ENCODE measurements around the gene TCERG1L.

The TCERG1L gene

DNA sequence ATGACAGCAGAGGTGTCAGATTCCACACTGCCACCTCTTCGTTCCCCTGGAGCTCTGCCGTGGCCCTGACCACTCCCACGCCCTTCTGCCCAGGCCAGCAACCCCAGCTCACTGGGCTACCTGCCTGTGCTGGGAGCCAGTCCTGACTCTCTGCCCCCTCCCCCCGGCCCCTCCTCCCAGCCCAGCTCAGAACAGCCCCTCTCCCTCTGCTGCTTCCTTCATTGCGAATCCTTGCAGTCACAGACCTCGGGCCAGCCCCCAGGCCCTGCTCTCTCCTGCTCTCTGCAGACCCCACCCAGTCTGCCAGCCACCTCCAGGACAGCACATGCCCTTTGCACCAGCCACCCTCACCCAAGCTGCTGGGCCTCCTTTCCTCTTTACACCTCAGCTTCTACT is 60.4 kb downstream of the TCERG1L start:
- H3K9me3 ChIP-seq, result no peaks in the 10 kb centered on the region
- H3K4me3 ChIP-seq, result no peak overlapping the region
- TF ChIP-seq, protein P1, sequence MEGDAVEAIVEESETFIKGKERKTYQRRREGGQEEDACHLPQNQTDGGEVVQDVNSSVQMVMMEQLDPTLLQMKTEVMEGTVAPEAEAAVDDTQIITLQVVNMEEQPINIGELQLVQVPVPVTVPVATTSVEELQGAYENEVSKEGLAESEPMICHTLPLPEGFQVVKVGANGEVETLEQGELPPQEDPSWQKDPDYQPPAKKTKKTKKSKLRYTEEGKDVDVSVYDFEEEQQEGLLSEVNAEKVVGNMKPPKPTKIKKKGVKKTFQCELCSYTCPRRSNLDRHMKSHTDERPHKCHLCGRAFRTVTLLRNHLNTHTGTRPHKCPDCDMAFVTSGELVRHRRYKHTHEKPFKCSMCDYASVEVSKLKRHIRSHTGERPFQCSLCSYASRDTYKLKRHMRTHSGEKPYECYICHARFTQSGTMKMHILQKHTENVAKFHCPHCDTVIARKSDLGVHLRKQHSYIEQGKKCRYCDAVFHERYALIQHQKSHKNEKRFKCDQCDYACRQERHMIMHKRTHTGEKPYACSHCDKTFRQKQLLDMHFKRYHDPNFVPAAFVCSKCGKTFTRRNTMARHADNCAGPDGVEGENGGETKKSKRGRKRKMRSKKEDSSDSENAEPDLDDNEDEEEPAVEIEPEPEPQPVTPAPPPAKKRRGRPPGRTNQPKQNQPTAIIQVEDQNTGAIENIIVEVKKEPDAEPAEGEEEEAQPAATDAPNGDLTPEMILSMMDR (IDR thresholded peaks at IDR 0.05), result no peak
- peaks cover 0 to 24% of the 10 kb centered on the region in 2 donors for H3K27me3 ChIP-seq
- H3K27ac ChIP-seq, result no peak overlapping the region
- DNase-seq, result no peak
- no peaks in the 10 kb centered on the region for H3K36me3 ChIP-seq
- no peaks in the 10 kb centered on the region for H3K4me1 ChIP-seq
- intact Hi-C loops (cut with DNase I; ENCODE audit: low total_unique reads), result no loop called here

DNA sequence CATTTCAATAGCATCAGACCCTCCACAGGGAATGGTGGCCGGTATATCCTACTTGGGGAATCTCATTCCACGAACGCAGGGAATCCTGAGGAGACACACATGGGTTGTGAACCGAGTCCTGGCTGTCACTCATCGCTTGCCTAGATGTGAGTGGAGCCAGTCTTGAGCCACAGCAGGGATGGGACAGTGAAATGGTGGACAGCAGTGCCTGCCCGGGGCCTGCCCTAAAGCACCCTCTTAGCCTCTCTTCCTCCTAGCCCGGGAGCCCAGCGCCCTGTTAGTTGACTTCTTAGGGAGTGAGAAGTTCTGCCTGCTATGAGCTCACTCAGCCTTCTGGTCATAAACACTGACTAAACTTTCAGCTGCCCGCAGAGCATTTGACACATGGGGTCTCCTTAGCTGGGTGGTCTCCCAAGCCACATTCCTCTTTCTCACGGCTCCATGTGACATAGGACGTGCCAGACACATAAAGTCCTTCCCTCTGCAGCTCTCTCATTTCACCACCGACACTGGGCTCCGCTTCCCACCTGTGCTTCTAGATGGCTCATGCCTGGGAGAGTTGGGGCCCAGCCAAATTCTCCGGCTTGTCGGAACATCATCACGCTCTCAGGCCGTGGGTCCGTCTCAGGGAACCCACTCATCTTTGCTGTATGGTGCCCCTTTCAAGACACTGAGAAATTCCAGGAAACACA is 60.9 kb downstream of the TCERG1L start:
- no peaks in the 10 kb centered on the region for H3K9me3 ChIP-seq
- H3K27ac ChIP-seq, result no peak overlapping the region
- no peaks in the 10 kb centered on the region for H3K4me1 ChIP-seq
- intact Hi-C loops (cut with DNase I; ENCODE audit: low total_unique reads), result no loop called here
- H3K36me3 ChIP-seq, result no peaks in the 10 kb centered on the region
- peaks cover 0 to 26% of the 10 kb centered on the region in 2 donors for H3K27me3 ChIP-seq
- H3K4me3 ChIP-seq, result no peak overlapping the region
- no peak for DNase-seq
- TF ChIP-seq, protein P1 (IDR thresholded peaks at IDR 0.05), result no peak

DNA sequence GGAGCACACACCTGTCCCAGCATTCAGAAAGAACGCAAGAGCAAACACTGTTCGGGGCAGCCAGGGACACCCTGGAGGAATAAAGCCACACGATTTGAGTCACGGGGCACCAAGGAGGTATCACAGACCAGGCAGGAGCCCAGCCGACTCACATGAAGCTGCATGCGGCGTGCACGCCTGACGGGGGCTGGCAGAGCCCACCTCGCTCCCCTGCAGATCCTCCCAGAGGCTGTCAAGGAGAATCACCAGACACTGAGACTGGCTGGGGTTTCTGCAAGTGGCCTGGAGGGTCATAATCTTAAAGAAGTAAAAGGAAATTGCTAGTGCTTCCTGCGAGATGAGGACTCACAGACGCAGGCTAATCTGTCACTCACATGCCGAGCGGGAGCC is 61.6 kb downstream of the TCERG1L start:
- intact Hi-C loops (cut with DNase I; ENCODE audit: low total_unique reads), result no loop called here
- no peaks in the 10 kb centered on the region for H3K36me3 ChIP-seq
- no peaks in the 10 kb centered on the region for H3K4me1 ChIP-seq
- H3K27me3 ChIP-seq, result peaks cover 0 to 26% of the 10 kb centered on the region in 2 donors
- no peak overlapping the region for H3K4me3 ChIP-seq
- H3K9me3 ChIP-seq, result no peaks in the 10 kb centered on the region
- H3K27ac ChIP-seq, result no peak overlapping the region
- DNase-seq, result no peak
- TF ChIP-seq, protein P1 (IDR thresholded peaks at IDR 0.05), result no peak

DNA sequence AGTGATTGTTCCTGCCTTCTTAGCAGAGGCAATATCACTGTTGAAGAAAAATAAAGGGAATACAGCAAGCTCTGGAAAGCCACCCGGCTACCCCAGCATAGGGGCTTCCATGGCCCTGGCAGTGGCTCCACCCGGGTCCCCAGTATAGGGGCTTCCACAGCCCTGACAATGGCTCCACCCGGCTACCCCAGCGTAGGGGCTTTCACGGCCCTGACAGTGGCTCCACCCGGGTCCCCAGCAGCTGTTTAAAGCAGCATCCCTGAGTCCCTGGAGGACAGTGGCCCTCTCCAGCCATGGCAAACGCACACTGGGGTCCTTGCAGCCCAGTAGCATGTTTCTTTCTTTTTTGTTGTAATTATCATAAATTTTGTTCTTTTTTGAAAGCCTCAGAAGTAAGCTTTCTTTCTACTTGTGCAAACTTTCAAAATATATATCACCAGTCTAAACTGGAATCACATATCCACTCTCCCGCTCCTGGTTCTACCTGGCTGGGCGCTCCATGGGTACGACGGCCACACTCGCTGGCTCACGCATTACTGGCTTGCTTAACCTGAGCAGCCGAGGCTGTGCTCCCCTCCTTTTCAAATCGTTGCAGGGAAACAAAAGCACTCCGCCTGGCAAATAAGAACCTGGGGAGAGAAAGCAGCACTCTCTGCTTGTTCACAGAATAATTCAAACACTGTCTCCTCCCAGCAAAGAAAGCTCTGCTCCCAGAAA is 62.1 kb downstream of the TCERG1L start:
- no peak for DNase-seq
- Histone ChIP-seq H3K27me3 (peaks cover 0 to 26% of the 10 kb centered on the region in 2 donors), H3K36me3 (no peaks in the 10 kb centered on the region)

DNA sequence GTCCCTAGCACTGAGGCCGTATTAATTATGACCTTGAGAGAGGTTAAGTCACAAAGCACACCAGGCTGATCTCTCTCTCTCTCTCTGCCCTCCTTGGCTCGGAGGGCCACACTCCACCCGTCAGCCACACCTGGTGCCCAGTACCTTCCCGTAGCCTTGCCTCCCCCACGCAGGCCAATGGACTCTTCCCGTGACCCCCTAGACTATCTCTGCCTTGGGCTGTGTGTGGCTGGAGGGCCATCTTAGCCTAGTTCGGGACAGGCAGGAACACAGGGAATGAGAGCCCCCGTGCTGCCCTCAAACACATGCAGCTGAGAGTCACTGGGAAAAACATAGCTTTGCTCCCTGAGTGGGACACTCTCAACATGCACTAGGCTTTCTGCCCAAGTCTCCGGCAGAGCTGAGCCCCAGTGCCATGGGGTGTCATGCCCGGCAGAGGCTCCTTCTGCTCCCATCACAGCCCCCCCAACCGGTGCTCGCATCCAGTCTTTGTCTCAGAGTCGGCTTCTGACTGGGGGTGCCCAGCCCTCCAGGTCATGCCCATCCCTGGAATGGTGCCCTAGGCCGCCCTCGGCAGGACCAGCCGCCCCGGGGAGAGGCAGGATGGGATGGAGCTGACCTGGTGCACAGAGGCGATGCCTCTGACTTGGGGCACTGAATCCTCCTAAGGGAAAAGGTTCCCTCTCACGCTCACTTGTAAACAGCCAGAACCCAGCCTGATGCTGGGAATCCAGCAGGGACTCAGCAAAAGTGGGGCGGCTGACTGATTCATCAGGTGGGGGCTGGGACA is 63.0 kb downstream of the TCERG1L start:
- no peaks in the 10 kb centered on the region for H3K4me1 ChIP-seq
- no peak for DNase-seq
- TF ChIP-seq, protein P1 (IDR thresholded peaks at IDR 0.05), result no peak
- intact Hi-C loops (cut with DNase I; ENCODE audit: low total_unique reads), result no loop called here
- no peak overlapping the region for H3K4me3 ChIP-seq
- H3K27ac ChIP-seq, result no peak overlapping the region
- peaks cover 0 to 24% of the 10 kb centered on the region in 2 donors for H3K27me3 ChIP-seq
- no peaks in the 10 kb centered on the region for H3K36me3 ChIP-seq
- no peaks in the 10 kb centered on the region for H3K9me3 ChIP-seq

More for the DNA sequence above, 62.1 kb downstream of the TCERG1L start:
- intact Hi-C loops (cut with DNase I; ENCODE audit: low total_unique reads), result no loop called here
- Histone ChIP-seq H3K27ac (no peak overlapping the region), H3K4me3 (no peak overlapping the region), H3K9me3 (no peaks in the 10 kb centered on the region), H3K4me1 (no peaks in the 10 kb centered on the region)
- TF ChIP-seq, protein P1 (IDR thresholded peaks at IDR 0.05), result no peak
